ENCODE measurements around the gene CCL11. TPM values are rescaled to one million over a fixed set of nuclear protein-coding genes. Genes with fewer than 3 reads are reported as not detected.

CCL11 gene
- total and polyA plus RNA-seq, 3 donors from 2014 or later, result not detected

- Histone ChIP-seq H3K4me3 (no peak overlapping the region), H3K9me3 (no peaks in the 10 kb centered on the region), H3K4me1 (peaks cover 2% of the 10 kb centered on the region), H3K27ac (no peak overlapping the region), H3K36me3 (ENCODE audit: low read depth, missing control alignments) (no peaks in the 10 kb centered on the region), H3K27me3 (no peaks in the 10 kb centered on the region)
- TF ChIP-seq POLR2A (IDR thresholded peaks at IDR 0.05) (no peak), CTCF (IDR thresholded peaks at IDR 0.05) (no peak)
- intact Hi-C loops (cut with DNase I; ENCODE audit: low total_unique reads), result no loop called here
- no peak for DNase-seq
- 59 to 78% methylated on average over 4 of the region's 4 CpGs for WGBS, 2 donors
Measured at GRCh38 chr17:34260861-34261260, 24.7 kb upstream of the CCL11 start.

GRCh38 chr17:34261568-34262337 lies 23.8 kb upstream of the CCL11 start:
- Histone ChIP-seq H3K36me3 (ENCODE audit: low read depth, missing control alignments) (no peaks in the 10 kb centered on the region), H3K9me3 (no peaks in the 10 kb centered on the region), H3K27ac (no peak overlapping the region), H3K27me3 (no peaks in the 10 kb centered on the region), H3K4me3 (no peak overlapping the region), H3K4me1 (no peaks in the 10 kb centered on the region)
- intact Hi-C loops (cut with DNase I; ENCODE audit: low total_unique reads), result no loop called here
- DNase-seq, result no peak
- TF ChIP-seq POLR2A (IDR thresholded peaks at IDR 0.05) (no peak), CTCF (IDR thresholded peaks at IDR 0.05) (no peak)
- 89% methylated on average over 5 of the region's 5 CpGs for WGBS, 2 donors

- no peak overlapping the region for H3K4me3 ChIP-seq
- no peak overlapping the region for H3K27ac ChIP-seq
- 39 to 46% methylated on average over 3 of the region's 3 CpGs for WGBS, 2 donors
- H3K36me3 ChIP-seq (ENCODE audit: low read depth, missing control alignments), result no peaks in the 10 kb centered on the region
- no peaks in the 10 kb centered on the region for H3K27me3 ChIP-seq
- H3K9me3 ChIP-seq, result no peaks in the 10 kb centered on the region
- TF ChIP-seq POLR2A (IDR thresholded peaks at IDR 0.05) (no peak), CTCF (IDR thresholded peaks at IDR 0.05) (no peak)
- no peaks in the 10 kb centered on the region for H3K4me1 ChIP-seq
- intact Hi-C loops (cut with DNase I; ENCODE audit: low total_unique reads), result no loop called here
- DNase-seq, result no peak
Measured at GRCh38 chr17:34265711-34266110, 19.8 kb upstream of the CCL11 start.

- Histone ChIP-seq H3K9me3 (no peaks in the 10 kb centered on the region), H3K27me3 (no peaks in the 10 kb centered on the region), H3K27ac (no peak within 1 kb of the TSS), H3K36me3 (ENCODE audit: low read depth, missing control alignments) (no peaks in the 10 kb centered on the region), H3K4me1 (no peaks in the 10 kb centered on the region), H3K4me3 (no peak within 1 kb of the TSS)
- intact Hi-C loops (cut with DNase I; ENCODE audit: low total_unique reads), result no loop called here
- 24 to 59% methylated on average over 1 of the region's 1 CpG for WGBS, 2 donors
- no peak for TF ChIP-seq POLR2A (IDR thresholded peaks at IDR 0.05)
- no peak for TF ChIP-seq CTCF (IDR thresholded peaks at IDR 0.05)
- no peak for DNase-seq
Measured at GRCh38 chr17:34269969-34270368, 15.6 kb upstream of the CCL11 start, which contains the start of gene CCL7. CCL7 (plus strand) TSS chr17:34270221; CDS start chr17:34270291, 70 bp downstream.

GRCh38 chr17:34275881-34276280 lies 9.7 kb upstream of the CCL11 start:
- DNase-seq, result no peak
- Histone ChIP-seq H3K36me3 (ENCODE audit: low read depth, missing control alignments) (no peaks in the 10 kb centered on the region), H3K27me3 (no peaks in the 10 kb centered on the region), H3K9me3 (no peaks in the 10 kb centered on the region), H3K4me1 (no peaks in the 10 kb centered on the region), H3K27ac (no peak overlapping the region), H3K4me3 (no peak overlapping the region)
- intact Hi-C loops (cut with DNase I; ENCODE audit: low total_unique reads), result no loop called here
- no peak for TF ChIP-seq POLR2A (IDR thresholded peaks at IDR 0.05)
- TF ChIP-seq CTCF (IDR thresholded peaks at IDR 0.05), result no peak
- WGBS, 2 donors, result 0% methylated on average over 1 of the region's 1 CpG
